HepG2 (cell line): ENCODE data around the gene MLXIPL. TPM values are rescaled to one million over a fixed set of nuclear protein-coding genes. Genes with fewer than 3 reads are reported as not detected.
A peak's percentile ranks its signal among the peaks of the same experiment; 100 is the strongest.

Experiments used
- CENPX ChIP-seq: sonication (generic); formaldehyde crosslinking; IDR thresholded peaks from 2 replicates; pipeline ENCODE4 v1.9.0; 2021; ENCODE audit warnings: mild to moderate bottlenecking, missing genetic modification reagents, moderate library complexity
- ELF4 ChIP-seq: sonication (generic); formaldehyde crosslinking; IDR thresholded peaks from 2 replicates; pipeline ENCODE4 v1.5.0; 2020; ENCODE audit warnings: missing genetic modification reagents, mild to moderate bottlenecking, moderate library complexity, borderline replicate concordance
- GATAD1 ChIP-seq: IDR thresholded peaks from 2 replicates; pipeline ENCODE4 v1.6.1; 2016; ENCODE audit warnings: missing genetic modification reagents, missing compliant biosample characterization
- KDM2A ChIP-seq: sonication (generic); formaldehyde crosslinking; IDR thresholded peaks from 2 replicates; pipeline ENCODE4 v1.4.0; 2020; ENCODE audit warnings: low read depth, missing genetic modification reagents, borderline replicate concordance
- KDM3A ChIP-seq: IDR thresholded peaks from 2 replicates; pipeline ENCODE4 v1.6.1; 2018; ENCODE audit warnings: low read depth, missing compliant biosample characterization
- MIER2 ChIP-seq: IDR thresholded peaks from 2 replicates; pipeline ENCODE4 v1.6.1; 2016; ENCODE audit warnings: missing biosample characterization, missing genetic modification reagents
- MXI1 ChIP-seq: IDR thresholded peaks from 3 replicates; pipeline ENCODE4 v1.6.1; 2012; ENCODE audit warnings: low read depth, low read length, inconsistent platforms, borderline replicate concordance
- REL ChIP-seq: sonication (generic); formaldehyde crosslinking; conservative IDR thresholded peaks from 2 replicates; pipeline ENCODE4 v1.8.0; 2022; ENCODE audit warnings: mild to moderate bottlenecking, missing genetic modification reagents, moderate library complexity
- SIX4 ChIP-seq: sonication (generic); formaldehyde crosslinking; IDR thresholded peaks from 2 replicates; pipeline ENCODE4 v1.4.0; 2020; ENCODE audit warnings: missing genetic modification reagents
- ZNF772 ChIP-seq: sonication (generic); formaldehyde crosslinking; IDR thresholded peaks from 2 replicates; pipeline ENCODE4 v1.5.0; 2020; ENCODE audit warnings: mild to moderate bottlenecking, missing genetic modification reagents
- ZNF788 ChIP-seq: sonication (generic); formaldehyde crosslinking; IDR thresholded peaks from 2 replicates; pipeline ENCODE4 v1.5.0; 2020; ENCODE audit warnings: mild to moderate bottlenecking, missing genetic modification reagents, borderline replicate concordance
- polyA plus RNA-seq, 8 experiments: library from polyadenylated mRNA; depleted of rRNA in 3 of 8; stranded (reverse) in 7 of 8; unstranded in 1 of 8; fragments of >200 nt; fragmentation: Illumina TruSeq in 4 of 8; extraction: Trizol in 4 of 8; gene quantifications; 2 replicates each; pipeline versions ENCODE4 v1.2.1 to v1.2.3, GENCODE V29; 2011 to 2016; ENCODE audit warnings: low read depth in 4 of 8, missing spikeins in 1 of 8, mixed read lengths in 1 of 8; ENCODE audit not compliant: insufficient read depth in 1 of 8
- total RNA-seq, 5 experiments: library from RNA; depleted of rRNA; stranded (reverse); fragments of >200 nt; fragmentation: Illumina TruSeq; extraction: Trizol; gene quantifications; 2 replicates each; pipeline ENCODE4 v1.2.3, GENCODE V29; 2016; ENCODE audit warnings: low read depth in 1 of 5
- TF ChIP-seq, protein P1 (sequence below): sonication (generic); formaldehyde crosslinking; IDR thresholded peaks from 2 replicates; pipeline ENCODE4 v1.4.0; 2020; ENCODE audit warnings: missing genetic modification reagents, borderline replicate concordance
- TF ChIP-seq, protein P2 (sequence below): sonication (generic); formaldehyde crosslinking; IDR thresholded peaks from 2 replicates; pipeline ENCODE4 v1.5.0; 2020; ENCODE audit warnings: mild to moderate bottlenecking, missing genetic modification reagents, moderate library complexity
- TF ChIP-seq, protein P3 (sequence below): sonication (generic); formaldehyde crosslinking; IDR thresholded peaks from 2 replicates; pipeline ENCODE4 v1.5.0; 2020; ENCODE audit warnings: mild to moderate bottlenecking, missing genetic modification reagents, borderline replicate concordance

MLXIPL gene
- total and polyA plus RNA-seq, 2 of the 13 experiments (the other 11 are each of a cell fraction or from before 2014, with no cell fraction given): 51.6 to 60.1 TPM

- TF ChIP-seq KDM2A (CRISPR knock-in tag) (peak; percentile 72; the same call in 1 of the 2 replicates), CENPX (CRISPR knock-in tag) (no peak), MXI1 (peak; percentile 60; the same call in 1 of the 3 replicates), MIER2 (CRISPR knock-in tag) (no peak), ELF4 (CRISPR knock-in tag) (no peak), SIX4 (CRISPR knock-in tag) (0 out of 2 replicates have a peak, but pooled peaks have one; percentile 18), KDM3A (CRISPR knock-in tag) (no peak), REL (CRISPR knock-in tag) (no peak), GATAD1 (0 out of 2 replicates have a peak, but pooled peaks have one; percentile 20), ZNF788 (CRISPR knock-in tag) (no peak), ZNF772 (no peak)
- TF ChIP-seq, protein P1, sequence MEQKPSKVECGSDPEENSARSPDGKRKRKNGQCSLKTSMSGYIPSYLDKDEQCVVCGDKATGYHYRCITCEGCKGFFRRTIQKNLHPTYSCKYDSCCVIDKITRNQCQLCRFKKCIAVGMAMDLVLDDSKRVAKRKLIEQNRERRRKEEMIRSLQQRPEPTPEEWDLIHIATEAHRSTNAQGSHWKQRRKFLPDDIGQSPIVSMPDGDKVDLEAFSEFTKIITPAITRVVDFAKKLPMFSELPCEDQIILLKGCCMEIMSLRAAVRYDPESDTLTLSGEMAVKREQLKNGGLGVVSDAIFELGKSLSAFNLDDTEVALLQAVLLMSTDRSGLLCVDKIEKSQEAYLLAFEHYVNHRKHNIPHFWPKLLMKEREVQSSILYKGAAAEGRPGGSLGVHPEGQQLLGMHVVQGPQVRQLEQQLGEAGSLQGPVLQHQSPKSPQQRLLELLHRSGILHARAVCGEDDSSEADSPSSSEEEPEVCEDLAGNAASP (CRISPR knock-in tag): no peak
- TF ChIP-seq, protein P2, sequence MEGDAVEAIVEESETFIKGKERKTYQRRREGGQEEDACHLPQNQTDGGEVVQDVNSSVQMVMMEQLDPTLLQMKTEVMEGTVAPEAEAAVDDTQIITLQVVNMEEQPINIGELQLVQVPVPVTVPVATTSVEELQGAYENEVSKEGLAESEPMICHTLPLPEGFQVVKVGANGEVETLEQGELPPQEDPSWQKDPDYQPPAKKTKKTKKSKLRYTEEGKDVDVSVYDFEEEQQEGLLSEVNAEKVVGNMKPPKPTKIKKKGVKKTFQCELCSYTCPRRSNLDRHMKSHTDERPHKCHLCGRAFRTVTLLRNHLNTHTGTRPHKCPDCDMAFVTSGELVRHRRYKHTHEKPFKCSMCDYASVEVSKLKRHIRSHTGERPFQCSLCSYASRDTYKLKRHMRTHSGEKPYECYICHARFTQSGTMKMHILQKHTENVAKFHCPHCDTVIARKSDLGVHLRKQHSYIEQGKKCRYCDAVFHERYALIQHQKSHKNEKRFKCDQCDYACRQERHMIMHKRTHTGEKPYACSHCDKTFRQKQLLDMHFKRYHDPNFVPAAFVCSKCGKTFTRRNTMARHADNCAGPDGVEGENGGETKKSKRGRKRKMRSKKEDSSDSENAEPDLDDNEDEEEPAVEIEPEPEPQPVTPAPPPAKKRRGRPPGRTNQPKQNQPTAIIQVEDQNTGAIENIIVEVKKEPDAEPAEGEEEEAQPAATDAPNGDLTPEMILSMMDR (CRISPR knock-in tag): peak; percentile 79
- TF ChIP-seq, protein P3, sequence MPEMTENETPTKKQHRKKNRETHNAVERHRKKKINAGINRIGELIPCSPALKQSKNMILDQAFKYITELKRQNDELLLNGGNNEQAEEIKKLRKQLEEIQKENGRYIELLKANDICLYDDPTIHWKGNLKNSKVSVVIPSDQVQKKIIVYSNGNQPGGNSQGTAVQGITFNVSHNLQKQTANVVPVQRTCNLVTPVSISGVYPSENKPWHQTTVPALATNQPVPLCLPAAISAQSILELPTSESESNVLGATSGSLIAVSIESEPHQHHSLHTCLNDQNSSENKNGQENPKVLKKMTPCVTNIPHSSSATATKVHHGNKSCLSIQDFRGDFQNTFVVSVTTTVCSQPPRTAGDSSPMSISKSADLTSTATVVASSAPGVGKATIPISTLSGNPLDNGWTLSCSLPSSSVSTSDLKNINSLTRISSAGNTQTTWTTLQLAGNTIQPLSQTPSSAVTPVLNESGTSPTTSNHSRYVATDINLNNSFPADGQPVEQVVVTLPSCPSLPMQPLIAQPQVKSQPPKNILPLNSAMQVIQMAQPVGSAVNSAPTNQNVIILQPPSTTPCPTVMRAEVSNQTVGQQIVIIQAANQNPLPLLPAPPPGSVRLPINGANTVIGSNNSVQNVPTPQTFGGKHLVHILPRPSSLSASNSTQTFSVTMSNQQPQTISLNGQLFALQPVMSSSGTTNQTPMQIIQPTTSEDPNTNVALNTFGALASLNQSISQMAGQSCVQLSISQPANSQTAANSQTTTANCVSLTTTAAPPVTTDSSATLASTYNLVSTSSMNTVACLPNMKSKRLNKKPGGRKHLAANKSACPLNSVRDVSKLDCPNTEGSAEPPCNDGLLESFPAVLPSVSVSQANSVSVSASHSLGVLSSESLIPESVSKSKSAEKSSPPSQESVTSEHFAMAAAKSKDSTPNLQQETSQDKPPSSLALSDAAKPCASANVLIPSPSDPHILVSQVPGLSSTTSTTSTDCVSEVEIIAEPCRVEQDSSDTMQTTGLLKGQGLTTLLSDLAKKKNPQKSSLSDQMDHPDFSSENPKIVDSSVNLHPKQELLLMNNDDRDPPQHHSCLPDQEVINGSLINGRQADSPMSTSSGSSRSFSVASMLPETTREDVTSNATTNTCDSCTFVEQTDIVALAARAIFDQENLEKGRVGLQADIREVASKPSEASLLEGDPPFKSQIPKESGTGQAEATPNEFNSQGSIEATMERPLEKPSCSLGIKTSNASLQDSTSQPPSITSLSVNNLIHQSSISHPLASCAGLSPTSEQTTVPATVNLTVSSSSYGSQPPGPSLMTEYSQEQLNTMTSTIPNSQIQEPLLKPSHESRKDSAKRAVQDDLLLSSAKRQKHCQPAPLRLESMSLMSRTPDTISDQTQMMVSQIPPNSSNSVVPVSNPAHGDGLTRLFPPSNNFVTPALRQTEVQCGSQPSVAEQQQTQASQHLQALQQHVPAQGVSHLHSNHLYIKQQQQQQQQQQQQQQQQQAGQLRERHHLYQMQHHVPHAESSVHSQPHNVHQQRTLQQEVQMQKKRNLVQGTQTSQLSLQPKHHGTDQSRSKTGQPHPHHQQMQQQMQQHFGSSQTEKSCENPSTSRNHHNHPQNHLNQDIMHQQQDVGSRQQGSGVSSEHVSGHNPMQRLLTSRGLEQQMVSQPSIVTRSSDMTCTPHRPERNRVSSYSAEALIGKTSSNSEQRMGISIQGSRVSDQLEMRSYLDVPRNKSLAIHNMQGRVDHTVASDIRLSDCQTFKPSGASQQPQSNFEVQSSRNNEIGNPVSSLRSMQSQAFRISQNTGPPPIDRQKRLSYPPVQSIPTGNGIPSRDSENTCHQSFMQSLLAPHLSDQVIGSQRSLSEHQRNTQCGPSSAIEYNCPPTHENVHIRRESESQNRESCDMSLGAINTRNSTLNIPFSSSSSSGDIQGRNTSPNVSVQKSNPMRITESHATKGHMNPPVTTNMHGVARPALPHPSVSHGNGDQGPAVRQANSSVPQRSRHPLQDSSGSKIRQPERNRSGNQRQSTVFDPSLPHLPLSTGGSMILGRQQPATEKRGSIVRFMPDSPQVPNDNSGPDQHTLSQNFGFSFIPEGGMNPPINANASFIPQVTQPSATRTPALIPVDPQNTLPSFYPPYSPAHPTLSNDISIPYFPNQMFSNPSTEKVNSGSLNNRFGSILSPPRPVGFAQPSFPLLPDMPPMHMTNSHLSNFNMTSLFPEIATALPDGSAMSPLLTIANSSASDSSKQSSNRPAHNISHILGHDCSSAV (CRISPR knock-in tag): no peak
Measured at GRCh38 chr7:73667344-73668102, 43.2 kb upstream of the MLXIPL start, which contains the start of gene VPS37D (continued).
